GM23248 (cell line): ENCODE measurements around the gene GLB1L3. TPM values are rescaled to one million over a fixed set of nuclear protein-coding genes. Genes with fewer than 3 reads are reported as not detected.
A peak's percentile ranks its signal among the peaks of the same experiment; 100 is the strongest.

Source experiments
- DNase-seq: peaks from one replicate; pipeline ENCODE4 v3.0.0-alpha.2; 2015
- H2AFZ ChIP-seq: fragments of 200-600 bp; sonication (generic); 2 replicates; pipeline ENCODE4 v1.6.1; 2016; ENCODE audit warnings: antibody characterized with exemption
- H3F3A ChIP-seq: fragments of 200-600 bp; sonication (generic); 2 replicates; pipeline ENCODE4 v1.6.1; 2016; ENCODE audit warnings: mild to moderate bottlenecking, antibody characterized with exemption, mixed run types; ENCODE audit not compliant: insufficient read depth
- H3K27ac ChIP-seq: fragments of 200-600 bp; sonication (generic); 2 replicates; pipeline ENCODE4 v1.5.1; 2016; ENCODE audit warnings: mild to moderate bottlenecking
- H3K27me3 ChIP-seq: fragments of 200-600 bp; sonication (generic); replicated peaks from 2 replicates; pipeline ENCODE4 v1.6.1; 2016; ENCODE audit warnings: mild to moderate bottlenecking; ENCODE audit not compliant: insufficient read depth
- H3K36me3 ChIP-seq: fragments of 200-600 bp; sonication (generic); 2 replicates; pipeline ENCODE4 v1.6.1; 2016; ENCODE audit warnings: low read depth, mild to moderate bottlenecking
- H3K4me1 ChIP-seq: fragments of 200-600 bp; sonication (generic); 2 replicates; pipeline ENCODE4 v1.6.1; 2016; ENCODE audit warnings: mild to moderate bottlenecking; ENCODE audit not compliant: insufficient read depth
- H3K4me2 ChIP-seq: fragments of 200-600 bp; sonication (generic); one replicate; pipeline ENCODE4 v1.6.1; 2016; ENCODE audit warnings: mild to moderate bottlenecking; ENCODE audit not compliant: unreplicated experiment
- H3K4me3 ChIP-seq: fragments of 200-600 bp; sonication (generic); 2 replicates; pipeline ENCODE4 v1.5.1; 2016; ENCODE audit warnings: mild to moderate bottlenecking
- H3K79me2 ChIP-seq: fragments of 200-600 bp; sonication (generic); 2 replicates; pipeline ENCODE4 v1.6.1; 2016; ENCODE audit warnings: mild to moderate bottlenecking; ENCODE audit not compliant: insufficient read depth
- H3K9ac ChIP-seq: fragments of 200-600 bp; sonication (generic); 2 replicates; pipeline ENCODE4 v1.6.1; 2016; ENCODE audit warnings: mild to moderate bottlenecking
- H3K9me2 ChIP-seq: fragments of 200-600 bp; sonication (generic); 2 replicates; pipeline ENCODE4 v1.6.1; 2016; ENCODE audit warnings: mixed run types, mild to moderate bottlenecking, moderate library complexity; ENCODE audit not compliant: insufficient read depth
- H3K9me3 ChIP-seq: fragments of 200-600 bp; sonication (generic); one replicate; pipeline ENCODE4 v1.6.1; 2017; ENCODE audit warnings: low read depth
- H4K20me1 ChIP-seq: fragments of 200-600 bp; sonication (generic); 2 replicates; pipeline ENCODE4 v1.6.0; 2016; ENCODE audit not compliant: insufficient read depth
- EZH2 ChIP-seq: fragments of 200-600 bp; sonication (generic); IDR thresholded peaks from 2 replicates; pipeline ENCODE4 v1.6.1; 2018; ENCODE audit warnings: antibody characterized with exemption, mild to moderate bottlenecking; ENCODE audit not compliant: insufficient read depth, poor library complexity, severe bottlenecking
- EZH2phosphoT487 ChIP-seq: fragments of 200-600 bp; sonication (generic); IDR thresholded peaks from 2 replicates; pipeline ENCODE4 v1.6.1; 2018; ENCODE audit warnings: antibody characterized with exemption, moderate library complexity, mild to moderate bottlenecking, low read depth; ENCODE audit not compliant: insufficient read depth
- WGBS, 2 experiments: methylation state at CpG; one replicate each; pipeline ENCODE4 v1.1.6; 2015 to 2017; ENCODE audit warnings: low lambda C conversion rate in 2 of 2, low coverage in 1 of 2; ENCODE audit errors: missing lambda C conversion rate in 2 of 2; 5-methylcytosine and 5-hydroxymethylcytosine counted together
- in situ Hi-C: fragments of 300-500 bp; cut with MboI; formaldehyde crosslinking; loops from 2 replicates; pipeline ENCODE4 v1.15.0; 2020
- polyA plus RNA-seq: library from polyadenylated mRNA; unstranded; fragments of >200 nt; fragmentation: Nextera tagmentation; extraction: Ambion mirVana; gene quantifications from 2 replicates; pipeline ENCODE4 v1.2.1, GENCODE V29; 2016
- total RNA-seq: library from RNA; depleted of rRNA; stranded (reverse); fragments of >200 nt; shearing (Covaris generic); gene quantifications from 2 replicates; pipeline ENCODE4 v1.2.3, GENCODE V29; 2014

GLB1L3 gene
- total and polyA plus RNA-seq, 2 experiments from 2014 or later: not detected

DNA sequence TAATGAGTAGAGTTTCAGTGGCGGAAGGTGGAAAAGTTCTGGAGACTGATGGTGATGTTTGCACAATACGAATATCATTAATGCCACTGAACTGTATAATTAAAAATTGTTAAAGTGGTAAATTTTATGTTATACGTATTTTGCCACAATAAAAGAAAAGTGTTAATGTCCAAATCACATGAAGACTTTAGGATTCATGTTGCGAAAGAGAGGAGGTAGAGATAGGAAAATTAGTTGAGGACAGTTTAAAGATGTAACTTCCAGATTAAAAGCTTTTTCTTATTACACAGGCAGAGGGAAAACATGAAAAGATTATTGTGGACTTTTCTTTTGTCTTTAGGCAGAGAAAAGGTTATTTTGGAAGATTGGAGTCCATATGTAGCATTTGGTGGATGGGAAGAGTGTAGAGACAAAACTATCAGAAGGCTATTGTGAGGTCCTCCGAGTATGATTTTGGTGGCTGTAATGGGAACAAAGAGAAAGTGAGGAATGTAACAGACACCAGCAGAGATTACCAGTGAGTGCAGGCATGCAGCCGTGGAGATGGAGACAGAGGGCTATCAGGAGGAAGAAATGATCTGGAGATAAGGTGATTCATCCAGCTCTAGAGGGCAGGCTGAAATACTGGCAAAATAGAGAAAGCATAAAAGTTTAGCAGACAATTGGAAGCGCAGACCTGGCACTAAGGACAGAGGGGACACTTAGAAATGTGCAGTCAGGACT, 39.2 kb upstream of the GLB1L3 start:
- in situ Hi-C loops: no loop called here
- H3K27ac ChIP-seq: no peak overlapping the region
- 87 to 91% methylated on average over 7 of the region's 7 CpGs for WGBS, 2 experiments
- no peaks in the 10 kb centered on the region for H3K9me2 ChIP-seq
- H3K9ac ChIP-seq: no peak overlapping the region
- no peak overlapping the region for H2AFZ ChIP-seq
- H3K27me3 ChIP-seq: no peaks in the 10 kb centered on the region
- no peaks in the 10 kb centered on the region for H3K9me3 ChIP-seq
- peak; percentile 11 for DNase-seq
- H3K36me3 ChIP-seq: 0 out of 2 replicates have a peak, but pooled peaks cover 10% of the 10 kb centered on the region
- H3K79me2 ChIP-seq: peaks cover 38% of the 10 kb centered on the region
- TF ChIP-seq EZH2phosphoT487 (no peak), EZH2 (no peak)
- no peaks in the 10 kb centered on the region for H3F3A ChIP-seq
- H3K4me1 ChIP-seq: no peaks in the 10 kb centered on the region
- H4K20me1 ChIP-seq: no peaks in the 10 kb centered on the region
- no peak overlapping the region for H3K4me3 ChIP-seq
- no peak overlapping the region for H3K4me2 ChIP-seq

DNA sequence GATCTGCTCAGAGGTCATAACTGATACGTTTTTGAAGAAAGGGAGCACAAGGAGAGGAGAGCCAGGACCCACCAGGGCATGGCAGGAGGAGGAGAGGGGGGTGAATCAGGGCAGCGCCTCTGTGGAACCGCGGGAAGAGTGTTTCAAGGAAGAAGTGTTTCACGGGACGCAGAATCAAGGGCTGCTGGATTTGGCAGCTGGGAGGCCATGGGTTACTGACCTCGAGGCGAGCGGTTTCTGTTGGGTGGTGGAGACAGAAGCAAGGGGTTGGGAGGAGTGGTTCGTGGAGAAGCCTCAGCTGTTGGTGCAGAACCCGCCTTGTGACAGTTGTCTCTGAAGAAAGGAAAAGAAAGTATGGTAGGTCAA, 38.6 kb upstream of the GLB1L3 start:
- H3K4me3 ChIP-seq: no peak overlapping the region
- H3K79me2 ChIP-seq: peaks cover 32% of the 10 kb centered on the region
- H3K27me3 ChIP-seq: no peaks in the 10 kb centered on the region
- no peak overlapping the region for H3K9ac ChIP-seq
- TF ChIP-seq EZH2 (no peak), EZH2phosphoT487 (no peak)
- H3K9me2 ChIP-seq: no peaks in the 10 kb centered on the region
- WGBS, 2 experiments: 83 to 85% methylated on average over 11 of the region's 11 CpGs
- no peaks in the 10 kb centered on the region for H3F3A ChIP-seq
- H3K27ac ChIP-seq: no peak overlapping the region
- H2AFZ ChIP-seq: no peak overlapping the region
- 0 out of 2 replicates have a peak, but pooled peaks cover 10% of the 10 kb centered on the region for H3K36me3 ChIP-seq
- in situ Hi-C loops: no loop called here
- H3K4me1 ChIP-seq: no peaks in the 10 kb centered on the region
- H4K20me1 ChIP-seq: no peaks in the 10 kb centered on the region
- no peaks in the 10 kb centered on the region for H3K9me3 ChIP-seq
- no peak for DNase-seq
- no peak overlapping the region for H3K4me2 ChIP-seq

GRCh38 chr11:134238956-134239355, 37.2 kb upstream of the GLB1L3 start:
- Histone ChIP-seq H3K4me1 (no peaks in the 10 kb centered on the region), H3K36me3 (peaks cover 15% of the 10 kb centered on the region; the same call in 1 of the 2 replicates), H3K9me2 (no peaks in the 10 kb centered on the region), H3K79me2 (peaks cover 18% of the 10 kb centered on the region), H3K27ac (no peak overlapping the region), H3K9ac (no peak overlapping the region), H3K4me2 (no peak overlapping the region), H2AFZ (no peak overlapping the region), H3K4me3 (no peak overlapping the region), H3K9me3 (no peaks in the 10 kb centered on the region), H3F3A (no peaks in the 10 kb centered on the region), H4K20me1 (no peaks in the 10 kb centered on the region), H3K27me3 (no peaks in the 10 kb centered on the region)
- WGBS, 2 experiments: 89 to 92% methylated on average over 5 of the region's 5 CpGs
- in situ Hi-C loops: no loop called here
- TF ChIP-seq EZH2 (no peak), EZH2phosphoT487 (no peak)
- no peak for DNase-seq

DNA sequence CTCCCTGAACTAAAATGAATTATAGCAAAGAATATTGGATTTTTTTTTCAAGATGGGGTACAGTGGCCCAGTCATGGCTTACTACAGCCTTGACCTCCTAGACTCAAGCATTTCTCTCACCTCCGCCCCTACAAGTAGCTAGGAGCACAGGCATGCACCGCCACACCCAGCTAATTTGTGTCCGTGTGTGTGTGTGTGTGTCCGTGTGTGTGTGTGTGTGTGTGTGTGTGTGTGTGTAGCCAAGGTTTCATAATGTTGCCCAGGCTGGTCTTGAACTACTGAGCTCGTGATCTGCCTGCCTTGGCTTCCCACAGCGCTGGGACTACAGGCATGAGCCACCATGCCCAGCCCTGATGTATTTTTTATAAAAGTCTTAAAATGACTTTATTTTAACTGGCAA, 35.6 kb upstream of the GLB1L3 start:
- 66 to 70% methylated on average over 6 of the region's 6 CpGs for WGBS, 2 experiments
- H3K36me3 ChIP-seq: peaks cover 20% of the 10 kb centered on the region; the same call in 1 of the 2 replicates
- in situ Hi-C loops: no loop called here
- H3K79me2 ChIP-seq: 0 out of 2 replicates have a peak, but pooled peaks cover 2% of the 10 kb centered on the region
- no peaks in the 10 kb centered on the region for H4K20me1 ChIP-seq
- H3K27ac ChIP-seq: no peak overlapping the region
- no peak overlapping the region for H3K9ac ChIP-seq
- no peak overlapping the region for H3K4me2 ChIP-seq
- H3K9me3 ChIP-seq: no peaks in the 10 kb centered on the region
- H3K27me3 ChIP-seq: no peaks in the 10 kb centered on the region
- DNase-seq: no peak
- no peaks in the 10 kb centered on the region for H3F3A ChIP-seq
- TF ChIP-seq EZH2phosphoT487: no peak
- TF ChIP-seq EZH2: no peak
- H3K9me2 ChIP-seq: no peaks in the 10 kb centered on the region
- H3K4me1 ChIP-seq: no peaks in the 10 kb centered on the region
- H2AFZ ChIP-seq: no peak overlapping the region
- no peak overlapping the region for H3K4me3 ChIP-seq
